22Rv1 (cell line): Measurements from ENCODE around the gene HPSE2.

Source experiments
- ZFX ChIP-seq: fragments of 450-650 bp; IDR thresholded peaks from 2 replicates; pipeline ENCODE4 v1.6.1; 2017; ENCODE audit warnings: antibody characterized with exemption, borderline replicate concordance
- TF ChIP-seq, protein P1 (sequence below): fragments of 450-650 bp; IDR thresholded peaks from 2 replicates; pipeline ENCODE4 v1.5.1; 2017; ENCODE audit warnings: mild to moderate bottlenecking

DNA sequence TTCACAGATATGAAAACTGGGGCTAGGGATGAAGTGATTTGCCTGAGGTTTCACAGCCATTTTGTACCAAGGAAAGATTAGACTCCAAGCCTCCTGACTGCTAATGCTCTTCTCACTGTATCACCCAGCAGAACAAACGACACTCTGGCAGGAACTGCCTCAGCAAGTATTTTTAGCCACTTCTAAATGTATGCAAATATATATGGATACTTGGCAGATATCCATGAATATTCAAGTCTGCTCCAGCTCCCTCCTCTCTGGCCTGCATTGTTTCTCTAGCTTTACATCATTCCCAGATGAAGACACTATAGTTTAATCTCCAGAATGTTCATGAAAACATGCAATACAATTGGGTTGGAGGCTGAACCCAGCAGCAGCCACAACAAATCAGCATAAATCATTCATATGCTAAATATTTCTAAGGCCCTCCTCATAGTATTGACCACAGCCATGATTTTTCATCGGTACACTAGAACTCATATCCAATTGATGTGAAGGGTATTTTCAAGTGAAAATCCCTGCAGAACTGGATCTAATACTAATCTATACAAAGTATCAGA lies 65.5 kb downstream of the HPSE2 start:
- TF ChIP-seq, protein P1, sequence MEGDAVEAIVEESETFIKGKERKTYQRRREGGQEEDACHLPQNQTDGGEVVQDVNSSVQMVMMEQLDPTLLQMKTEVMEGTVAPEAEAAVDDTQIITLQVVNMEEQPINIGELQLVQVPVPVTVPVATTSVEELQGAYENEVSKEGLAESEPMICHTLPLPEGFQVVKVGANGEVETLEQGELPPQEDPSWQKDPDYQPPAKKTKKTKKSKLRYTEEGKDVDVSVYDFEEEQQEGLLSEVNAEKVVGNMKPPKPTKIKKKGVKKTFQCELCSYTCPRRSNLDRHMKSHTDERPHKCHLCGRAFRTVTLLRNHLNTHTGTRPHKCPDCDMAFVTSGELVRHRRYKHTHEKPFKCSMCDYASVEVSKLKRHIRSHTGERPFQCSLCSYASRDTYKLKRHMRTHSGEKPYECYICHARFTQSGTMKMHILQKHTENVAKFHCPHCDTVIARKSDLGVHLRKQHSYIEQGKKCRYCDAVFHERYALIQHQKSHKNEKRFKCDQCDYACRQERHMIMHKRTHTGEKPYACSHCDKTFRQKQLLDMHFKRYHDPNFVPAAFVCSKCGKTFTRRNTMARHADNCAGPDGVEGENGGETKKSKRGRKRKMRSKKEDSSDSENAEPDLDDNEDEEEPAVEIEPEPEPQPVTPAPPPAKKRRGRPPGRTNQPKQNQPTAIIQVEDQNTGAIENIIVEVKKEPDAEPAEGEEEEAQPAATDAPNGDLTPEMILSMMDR = no peak
- TF ChIP-seq ZFX = no peak
